GM19395 (cell line): ENCODE measurements around the gene SYCE1.
"Not testable (repeated sequence)": the region's sequence is repeated elsewhere in the genome, so short reads cannot be mapped to it uniquely, and the experiment has no call there.

ENCODE experiments used
- ATAC-seq: cut with Tn5 transposase; IDR thresholded peaks from one replicate; pipeline ENCODE4 v1.9.1; 2021; ENCODE audit warnings: mild to moderate bottlenecking, moderate library complexity; ENCODE audit not compliant: unreplicated experiment

SYCE1 gene

DNA sequence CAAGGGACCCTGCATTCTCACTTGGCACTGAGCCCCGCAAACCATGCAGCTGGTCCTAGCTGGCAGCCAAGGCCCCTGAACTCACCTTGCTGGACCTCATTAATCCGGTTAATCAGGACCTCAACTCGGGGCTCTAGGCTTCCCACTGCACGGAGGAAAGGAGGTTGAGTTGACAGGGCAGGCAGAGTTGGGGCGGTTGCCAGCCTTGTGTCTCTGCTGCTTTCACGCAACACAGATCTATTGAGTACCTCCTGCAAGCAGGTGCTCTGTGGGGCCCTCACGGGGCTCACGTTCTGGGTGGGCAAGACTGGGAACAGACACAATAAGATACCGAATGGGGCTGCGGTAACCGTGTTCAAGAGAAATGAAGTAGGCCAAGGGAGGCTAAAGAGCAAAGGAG is 6.2 kb downstream of the SYCE1 start:
- no peak for ATAC-seq

DNA sequence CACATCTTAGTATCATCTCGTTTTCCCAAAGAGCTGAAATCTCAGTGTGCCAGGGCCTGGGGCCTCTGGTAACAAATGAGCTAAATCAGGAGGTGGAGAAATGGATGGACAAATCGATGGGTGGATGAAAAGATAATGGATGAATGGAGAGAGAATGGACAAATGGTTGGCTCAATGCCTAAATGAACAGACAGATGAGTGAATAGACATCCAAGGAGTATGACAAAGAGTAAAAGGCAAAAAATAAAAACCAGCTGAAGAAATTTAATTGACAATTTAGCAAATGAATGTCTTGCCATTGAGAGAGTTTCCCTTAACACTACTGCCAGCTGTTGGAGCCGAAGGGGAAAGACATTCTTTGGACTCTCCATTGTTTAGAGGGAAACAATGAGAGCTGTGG is 8.0 kb downstream of the SYCE1 start:
- ATAC-seq: no peak

DNA sequence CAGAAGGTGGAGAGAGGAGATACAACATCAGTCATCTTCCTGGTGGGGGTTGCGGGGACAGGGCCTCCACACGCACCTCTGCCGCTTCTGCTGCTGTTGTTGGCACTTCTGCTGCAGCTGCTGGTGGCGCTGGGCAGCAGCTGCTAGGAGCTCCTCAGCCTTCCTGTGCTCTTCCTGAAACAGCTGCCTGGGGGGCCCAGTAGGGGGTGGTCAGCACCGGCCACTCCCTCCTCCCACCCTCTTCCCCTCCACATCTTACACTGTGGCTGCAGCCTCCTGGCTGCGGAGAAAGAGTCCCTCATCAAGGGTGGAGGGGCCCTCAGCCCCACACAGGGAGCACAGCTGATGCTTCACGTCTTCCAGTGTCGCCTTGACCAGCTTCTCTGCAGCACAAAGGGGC is 9.9 kb downstream of the SYCE1 start:
- no peak for ATAC-seq

DNA sequence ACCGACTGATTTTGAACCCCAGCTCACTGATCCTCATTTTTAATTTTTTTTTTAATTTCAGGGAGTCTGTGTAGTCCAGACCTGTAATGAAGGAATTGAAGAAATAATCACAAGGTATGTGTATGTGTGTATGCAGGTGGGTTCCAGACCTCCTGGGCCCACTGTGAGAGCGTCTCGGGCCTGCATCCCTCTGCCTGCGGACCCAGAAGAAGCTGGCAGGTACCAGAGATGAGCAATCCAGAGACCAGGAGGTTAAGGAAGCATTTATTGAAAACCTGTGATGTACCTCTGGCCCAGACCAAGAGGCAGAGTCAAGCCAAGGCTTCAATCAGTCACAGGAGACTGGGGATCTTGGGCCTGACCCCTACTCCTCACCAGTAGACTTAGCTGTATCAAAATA is 10.8 kb downstream of the SYCE1 start:
- no peak for ATAC-seq

DNA sequence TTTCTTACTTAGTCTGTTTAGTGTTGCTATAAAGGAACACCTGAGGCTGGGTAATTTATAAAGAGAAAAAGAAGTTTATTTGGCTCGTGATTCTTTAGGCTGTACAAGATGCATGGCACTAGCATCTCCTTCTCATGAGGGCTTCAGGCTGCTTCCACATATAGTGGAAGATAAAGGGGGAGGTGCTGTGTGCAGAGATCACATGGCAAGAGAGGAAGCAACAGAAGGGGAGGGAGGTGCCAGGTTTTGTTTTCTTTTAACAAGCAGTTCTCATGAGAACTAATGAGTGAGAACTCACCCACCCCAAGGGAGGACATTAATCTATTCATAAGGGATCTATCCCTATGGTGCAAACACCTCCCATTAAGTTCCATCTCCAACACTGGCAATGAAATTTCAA is 20.9 kb downstream of the SYCE1 start:
- no peak for ATAC-seq

DNA sequence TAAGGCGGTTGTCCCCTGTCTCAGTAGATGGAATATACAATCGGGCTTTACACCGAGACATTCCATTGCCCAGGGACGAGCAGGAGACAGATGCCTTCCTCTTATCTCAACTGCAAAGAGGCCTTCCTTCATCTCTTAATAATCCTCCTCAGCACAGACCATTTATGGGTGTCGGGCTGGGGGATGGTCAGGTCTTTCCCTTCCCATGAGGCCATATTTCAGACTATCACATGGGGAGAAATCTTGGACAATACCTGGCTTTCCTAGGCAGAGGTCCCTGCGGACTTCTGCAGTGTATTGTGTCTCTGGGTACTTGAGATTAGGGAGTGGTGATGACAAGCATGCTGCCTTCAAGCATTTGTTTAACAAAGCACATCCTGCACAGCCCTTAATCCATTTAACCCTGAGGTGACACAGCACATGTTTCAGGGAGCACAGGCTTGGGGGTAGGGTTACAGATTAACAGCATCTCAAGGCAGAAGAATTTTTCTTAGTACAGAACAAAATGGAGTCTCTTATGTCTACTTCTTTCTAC is 23.9 kb downstream of the SYCE1 start:
- ATAC-seq: not testable (repeated sequence)

DNA sequence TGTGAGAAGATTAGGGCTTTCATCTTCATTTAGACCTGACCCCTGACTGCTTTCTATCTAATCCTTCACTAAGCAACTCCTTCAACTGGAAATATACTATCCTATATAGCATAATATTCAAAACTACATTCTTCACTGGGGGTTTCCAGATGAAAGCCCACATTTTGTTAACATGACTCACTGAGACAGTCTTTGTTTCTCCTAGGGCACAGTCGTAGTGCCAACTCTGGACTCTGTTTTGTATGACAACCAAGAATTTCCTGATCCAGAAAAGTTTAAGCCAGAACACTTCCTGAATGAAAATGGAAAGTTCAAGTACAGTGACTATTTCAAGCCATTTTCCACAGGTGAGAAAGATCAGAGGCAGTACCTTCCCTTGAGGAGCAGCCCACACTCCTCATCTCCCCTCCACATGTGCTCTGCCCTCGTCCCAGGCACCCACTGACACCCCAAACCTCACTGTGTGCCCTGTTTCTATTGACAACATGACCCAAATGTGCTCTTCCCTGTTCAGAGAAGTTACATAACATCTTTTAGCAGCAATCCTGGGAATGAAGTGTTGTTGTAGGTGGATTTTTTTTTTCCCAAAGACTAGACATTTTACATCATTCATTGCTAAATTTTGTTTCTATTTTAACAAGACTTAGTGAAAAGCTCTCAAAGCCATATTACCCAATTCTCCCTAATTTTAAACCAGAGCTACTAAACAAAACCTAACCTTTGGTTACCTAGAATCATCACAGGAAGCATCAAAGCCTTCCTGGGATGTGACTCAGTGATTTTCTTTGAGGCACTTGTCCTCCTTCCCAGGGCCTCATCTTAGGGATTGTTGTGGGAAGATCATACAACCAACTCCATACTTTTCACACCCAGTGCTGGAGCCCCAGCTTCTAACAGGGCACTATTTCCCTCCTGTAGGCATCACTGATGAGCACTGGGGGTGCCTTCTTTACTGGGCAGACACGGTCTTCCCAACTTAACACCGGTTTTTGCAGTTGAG is 27.5 kb downstream of the SYCE1 start:
- no peak for ATAC-seq

DNA sequence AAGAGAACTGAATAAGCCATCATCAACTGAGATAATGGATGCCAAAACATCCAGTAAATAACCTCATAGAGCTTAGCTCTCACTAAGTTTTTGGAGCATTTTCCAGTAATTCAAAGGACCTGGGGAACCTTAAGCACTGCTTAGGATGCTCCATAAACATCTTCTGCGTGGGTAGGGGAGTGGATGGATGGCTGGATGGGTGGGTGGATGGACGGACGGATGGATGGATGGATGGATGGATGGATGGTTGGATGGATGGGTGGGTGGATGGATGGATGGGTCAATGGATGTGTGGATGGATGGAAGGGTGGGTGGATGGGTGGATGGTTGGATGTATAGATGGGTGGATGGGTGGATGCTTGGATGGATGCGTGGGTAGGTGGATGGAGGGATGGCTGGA is 29.2 kb downstream of the SYCE1 start:
- no peak for ATAC-seq

DNA sequence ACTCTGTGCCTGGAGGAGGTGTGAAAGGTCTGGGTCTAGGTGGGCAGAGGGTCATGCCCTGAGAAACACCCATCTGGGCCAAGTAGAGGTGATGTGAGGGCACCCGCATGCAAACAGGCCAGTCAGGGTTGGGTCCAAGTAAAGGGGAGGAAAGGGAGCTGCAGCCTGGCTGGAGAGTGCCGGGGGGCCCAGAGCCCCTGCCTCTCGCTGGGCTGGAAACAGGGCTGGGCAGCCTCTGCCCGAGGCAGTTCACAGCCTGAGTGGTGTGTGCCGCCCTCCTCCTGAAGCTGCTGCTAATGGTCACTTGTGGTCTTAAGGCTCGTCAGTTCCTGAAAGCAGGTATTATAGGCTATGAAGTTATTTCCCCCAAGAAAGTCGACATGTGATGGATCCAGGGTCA is 31.0 kb downstream of the SYCE1 start:
- ATAC-seq: no peak

DNA sequence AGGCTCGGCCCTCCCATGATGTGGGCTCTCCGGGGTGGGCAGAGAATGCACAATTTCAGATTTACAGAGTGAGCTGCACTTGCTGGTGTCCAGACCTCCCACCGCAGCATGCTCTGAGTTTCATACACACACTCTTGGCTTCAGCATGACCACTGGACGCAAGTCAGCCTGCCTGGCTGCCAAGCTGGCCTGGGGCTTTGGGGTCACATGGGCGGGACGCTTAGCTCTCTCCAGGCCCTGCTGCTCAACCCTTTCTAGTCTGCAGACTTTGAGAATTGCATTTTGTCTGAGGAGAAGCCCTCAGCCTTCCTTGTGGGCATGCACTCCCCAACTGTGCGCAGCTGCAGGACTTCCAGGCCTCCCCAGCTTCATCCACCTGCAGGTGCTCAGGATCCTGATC is 32.5 kb downstream of the SYCE1 start:
- no peak for ATAC-seq

DNA sequence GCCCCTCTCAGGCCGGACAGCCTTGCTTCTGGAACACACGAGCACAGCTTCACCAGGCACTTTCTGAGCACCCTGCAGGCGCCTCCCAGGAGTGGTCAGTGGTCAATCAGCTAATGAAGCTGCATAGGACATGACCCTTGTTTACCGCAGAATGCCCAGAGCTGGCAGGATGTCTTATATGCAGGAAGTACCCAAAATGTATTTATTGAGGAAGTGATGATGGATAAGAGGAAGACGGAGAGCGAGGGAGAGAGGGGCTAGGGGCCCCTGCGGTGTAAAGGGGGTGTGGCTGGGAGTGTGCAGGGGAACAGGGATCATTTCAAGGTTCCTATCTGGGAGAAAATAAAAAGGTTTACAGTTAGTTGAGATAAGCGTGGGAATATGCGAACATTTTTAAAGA is 34.9 kb downstream of the SYCE1 start:
- ATAC-seq: no peak

DNA sequence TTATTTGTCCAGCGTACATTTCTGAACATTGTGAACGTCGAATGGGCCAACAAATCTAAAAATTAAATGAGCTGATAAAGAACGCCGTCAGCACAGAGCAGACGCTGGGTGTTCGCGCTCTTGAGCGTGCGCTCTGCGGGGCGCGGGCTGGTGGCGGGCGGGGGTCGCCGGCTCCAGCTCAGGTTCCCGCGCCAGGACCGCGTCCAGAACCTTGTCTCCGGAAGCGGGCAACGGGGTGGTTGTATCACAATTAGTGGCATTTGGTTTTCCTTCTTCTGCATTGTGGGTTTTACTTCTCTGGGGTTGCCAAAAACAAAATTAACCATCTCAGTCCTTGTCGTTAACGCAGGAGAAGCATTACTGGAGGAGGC is 35.8 kb downstream of the SYCE1 start:
- ATAC-seq: no peak

DNA sequence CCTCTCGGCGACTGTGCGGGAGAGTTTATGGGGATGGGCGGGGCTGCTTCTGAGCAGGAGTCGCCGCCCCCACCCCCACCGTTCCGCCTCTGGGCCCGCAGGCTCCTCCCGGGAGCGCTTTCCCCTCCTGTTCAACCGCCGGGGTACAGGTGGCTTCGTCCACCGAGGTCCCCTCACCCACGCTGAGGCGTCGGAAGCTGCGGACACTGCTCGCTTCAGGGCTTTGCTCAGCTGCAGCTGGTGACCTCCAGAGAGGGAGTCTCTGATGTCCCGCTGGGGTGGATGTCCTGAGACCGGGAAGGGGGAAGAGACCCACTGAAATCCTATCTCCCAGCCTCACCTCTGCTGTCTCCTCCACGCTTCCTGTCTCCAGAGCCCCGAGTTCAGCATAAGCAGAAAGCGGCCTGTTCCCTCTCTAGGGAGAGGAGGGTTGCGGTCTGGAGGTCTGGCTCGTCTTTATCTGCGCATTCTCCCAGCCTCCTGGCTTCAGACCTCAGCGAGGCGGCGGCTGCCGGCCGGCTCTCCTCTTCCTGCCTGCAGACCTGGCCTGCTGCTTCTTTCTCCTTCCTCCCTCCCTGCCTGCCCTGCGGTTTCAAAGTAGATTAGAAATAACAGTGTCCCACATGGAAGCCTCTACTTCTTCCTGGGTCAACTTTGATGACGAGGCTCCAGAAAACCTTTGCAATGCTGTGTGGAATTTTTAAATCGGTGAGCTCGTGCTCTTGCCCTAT is 36.4 kb downstream of the SYCE1 start:
- no peak for ATAC-seq

DNA sequence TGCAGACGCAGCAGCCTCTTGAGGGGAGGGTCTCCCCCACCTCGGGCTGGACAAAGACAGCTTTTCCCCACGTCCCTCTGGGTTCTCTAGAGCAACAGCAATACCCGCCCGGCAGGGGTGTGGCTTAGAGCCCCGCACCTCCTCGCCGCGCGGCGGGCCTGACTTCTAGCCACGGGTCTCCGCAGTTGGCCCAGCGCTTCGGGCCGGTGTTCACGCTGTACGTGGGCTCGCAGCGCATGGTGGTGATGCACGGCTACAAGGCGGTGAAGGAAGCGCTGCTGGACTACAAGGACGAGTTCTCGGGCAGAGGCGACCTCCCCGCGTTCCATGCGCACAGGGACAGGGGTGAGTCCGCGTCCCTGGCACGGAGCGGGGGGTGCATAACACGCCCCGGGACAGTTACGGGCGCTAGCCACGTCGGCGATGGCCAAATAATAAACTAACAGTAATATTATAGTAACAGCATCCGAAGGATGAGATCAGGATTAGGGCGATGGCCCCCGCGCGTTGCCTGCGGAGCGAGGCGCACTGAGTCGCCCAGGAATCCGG is 37.0 kb downstream of the SYCE1 start:
- no peak for ATAC-seq

DNA sequence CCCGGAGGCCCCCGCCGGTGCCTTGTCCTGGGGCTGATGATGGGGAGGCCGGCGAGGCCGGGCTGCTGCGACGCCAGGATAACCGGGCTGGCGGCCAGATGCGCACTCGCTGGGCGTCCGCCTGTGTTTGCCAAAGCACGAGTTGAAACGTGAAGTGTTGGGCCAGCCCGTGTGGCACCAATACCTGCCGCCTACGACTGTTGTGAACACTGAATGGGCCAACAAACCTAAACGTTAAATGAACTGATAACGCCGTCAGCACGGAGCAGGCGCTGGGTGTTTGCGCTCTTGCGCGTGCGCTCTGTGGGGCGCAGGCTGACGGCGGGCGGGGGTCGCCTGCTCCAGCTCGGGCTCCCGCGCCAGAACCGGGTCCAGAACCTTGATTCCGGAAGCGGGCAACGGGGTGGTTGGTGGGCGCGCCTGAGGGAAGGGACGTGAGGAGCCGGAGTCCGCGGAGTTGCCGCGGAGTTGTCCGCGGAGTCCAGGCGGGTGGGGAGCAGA is 37.6 kb downstream of the SYCE1 start:
- ATAC-seq: no peak

DNA sequence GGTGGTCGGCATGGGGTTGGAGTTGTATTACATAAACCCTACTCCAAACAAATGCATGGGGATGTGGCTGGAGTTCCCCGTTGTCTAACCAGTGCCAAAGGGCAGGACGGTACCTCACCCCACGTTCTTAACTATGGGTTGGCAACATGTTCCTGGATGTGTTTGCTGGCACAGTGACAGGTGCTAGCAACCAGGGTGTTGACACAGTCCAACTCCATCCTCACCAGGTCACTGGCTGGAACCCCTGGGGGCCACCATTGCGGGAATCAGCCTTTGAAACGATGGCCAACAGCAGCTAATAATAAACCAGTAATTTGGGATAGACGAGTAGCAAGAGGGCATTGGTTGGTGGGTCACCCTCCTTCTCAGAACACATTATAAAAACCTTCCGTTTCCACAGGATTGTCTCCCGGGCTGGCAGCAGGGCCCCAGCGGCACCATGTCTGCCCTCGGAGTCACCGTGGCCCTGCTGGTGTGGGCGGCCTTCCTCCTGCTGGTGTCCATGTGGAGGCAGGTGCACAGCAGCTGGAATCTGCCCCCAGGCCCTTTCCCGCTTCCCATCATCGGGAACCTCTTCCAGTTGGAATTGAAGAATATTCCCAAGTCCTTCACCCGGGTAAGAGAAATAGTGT is 38.3 kb downstream of the SYCE1 start, which contains the start of gene CYP2E1:
Gene CYP2E1 (plus strand): TSS at position 407 of the 632 bp plus-strand sequence. CDS start 33 bp downstream, at position 440.
- no peak for ATAC-seq

DNA sequence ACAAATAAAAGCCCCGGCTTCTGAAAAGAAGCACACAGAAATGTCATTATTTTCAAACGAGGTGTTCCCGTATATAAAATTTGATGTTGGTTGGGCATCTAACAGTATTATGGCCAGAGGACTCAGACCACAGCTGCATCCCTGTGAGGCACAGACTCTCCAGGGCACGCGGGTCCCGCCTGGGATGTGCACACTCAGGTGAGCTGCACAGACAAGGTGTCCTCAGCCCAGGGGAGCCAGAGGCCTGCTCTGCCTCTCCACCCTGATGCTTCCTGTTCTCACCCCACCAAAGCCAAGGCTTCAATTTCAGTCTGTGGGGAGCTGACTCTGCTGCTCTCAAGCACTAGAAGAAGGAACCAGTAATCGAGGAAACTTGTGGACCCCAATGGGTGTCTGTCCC is 39.9 kb downstream of the SYCE1 start:
- no peak for ATAC-seq

DNA sequence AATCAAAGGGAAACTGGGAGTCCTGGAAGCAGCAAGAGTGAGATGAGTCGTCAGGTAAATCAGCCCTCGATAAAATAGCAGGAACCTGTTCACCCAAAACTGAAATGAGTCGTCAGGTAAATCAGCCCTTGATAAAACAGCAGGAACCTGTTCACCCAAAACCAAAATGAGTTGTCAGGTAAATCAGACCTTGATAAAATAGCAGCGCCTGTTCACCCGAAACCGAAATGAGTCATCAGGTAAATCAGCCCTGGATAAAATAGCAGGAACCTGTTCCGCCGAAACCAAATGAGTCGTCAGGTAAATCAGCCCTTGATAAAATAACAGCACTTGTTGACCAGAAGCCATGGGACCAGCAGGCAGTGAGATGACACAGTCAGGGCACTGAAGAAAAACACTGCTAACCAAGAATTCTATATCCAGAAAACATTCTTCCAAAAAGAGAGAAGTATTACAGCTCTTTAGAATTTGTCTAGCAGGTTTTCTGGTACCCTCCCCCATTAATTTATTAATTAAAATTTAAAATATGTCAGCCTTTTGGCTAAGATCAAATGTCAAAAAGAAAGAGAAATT is 41.7 kb downstream of the SYCE1 start:
- ATAC-seq: no peak

DNA sequence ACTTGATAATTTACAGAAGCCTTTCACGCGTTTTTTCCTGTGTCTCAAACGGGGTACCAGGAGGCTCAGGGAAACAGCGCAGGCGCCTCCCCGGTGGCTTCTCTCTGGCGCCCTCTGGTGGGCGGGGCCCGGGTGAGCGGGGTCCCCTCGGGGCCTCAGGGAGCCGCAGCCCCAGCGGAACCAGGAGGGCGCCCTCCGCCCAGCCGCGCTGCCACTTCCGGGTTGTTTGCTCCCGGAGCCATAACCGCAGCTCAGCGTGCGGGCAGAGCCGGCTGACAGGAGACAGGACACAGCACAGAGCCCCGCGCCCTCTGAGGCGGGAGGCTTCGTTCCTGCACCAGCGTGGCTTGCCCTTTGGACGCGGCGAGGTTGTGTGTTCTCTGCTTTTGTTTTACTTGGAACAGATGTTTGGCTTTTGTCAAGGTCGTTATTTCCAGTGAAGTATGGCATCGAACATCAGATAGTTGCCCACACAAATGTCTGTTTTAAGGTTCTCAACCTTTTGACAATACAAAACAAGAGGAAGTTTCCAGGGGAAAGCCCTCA is 45.1 kb downstream of the SYCE1 start:
- ATAC-seq: no peak

DNA sequence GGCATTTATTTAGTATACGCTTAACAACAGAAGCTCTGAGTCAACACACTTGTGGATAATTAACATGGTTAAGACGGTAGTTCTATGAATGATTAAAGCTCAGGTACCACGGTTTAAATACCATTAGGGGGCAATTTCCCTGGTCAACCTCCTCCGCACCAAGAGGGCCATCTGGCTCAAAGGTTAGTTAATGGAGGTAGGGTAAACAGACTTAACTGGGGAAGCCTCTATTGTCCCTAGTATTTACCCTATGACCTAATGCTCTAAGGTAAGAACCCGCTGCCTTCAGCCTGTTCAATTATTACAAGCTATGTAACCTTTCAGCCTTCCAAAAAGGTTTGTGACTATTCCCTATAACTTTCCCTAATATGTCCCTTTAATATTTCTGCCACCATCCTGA is 46.9 kb downstream of the SYCE1 start:
- not testable (repeated sequence) for ATAC-seq
